IMR-90 (cell line): ENCODE measurements around the gene BUB1B. TPM values are rescaled to one million over a fixed set of nuclear protein-coding genes. Genes with fewer than 3 reads are reported as not detected.

ENCODE experiments used
- ATAC-seq: fragments of 200-7000 bp; cut with Tn5 transposase; 2 replicates; pipeline ENCODE4 v1.9.1; 2020; ENCODE audit warnings: low read depth, mild to moderate bottlenecking, moderate library complexity
- BruUV-seq: library from RNA; stranded (reverse); fragments of 400-500 nt; replicated peaks from 2 replicates; lab custom pipeline; 2021; lab: Mats Ljungman, UMichigan
- CTCF ChIA-PET: fragments of 300-600 bp; formaldehyde crosslinking; extraction: SDS; loops from one replicate; lab custom pipeline; 2021; ENCODE audit warnings: antibody characterized with exemption; lab: Yijun Ruan, JAX
- POLR2A ChIA-PET: fragments of 300-600 bp; sonication (Branson Sonifier 250); formaldehyde crosslinking; loops from one replicate; lab custom pipeline; 2022; ENCODE audit warnings: antibody characterized with exemption; ENCODE audit not compliant: unreplicated experiment; lab: Charles Lee
- DNase-seq: peaks from one replicate; pipeline ENCODE4 v3.0.0; 2013
- H2AFZ ChIP-seq: replicated peaks from 2 replicates; pipeline ENCODE3; 2013; ENCODE audit warnings: low read length, mild to moderate bottlenecking; ENCODE audit not compliant: poor library complexity
- H2AK5ac ChIP-seq: 2 replicates; pipeline ENCODE4 v1.6.1; 2013; ENCODE audit warnings: low read depth, low read length, inconsistent platforms
- H2AK9ac ChIP-seq: replicated peaks from 2 replicates; pipeline ENCODE3; 2013; ENCODE audit warnings: mild to moderate bottlenecking, low read depth, low read length, moderate library complexity; ENCODE audit not compliant: poor library complexity
- H2BK120ac ChIP-seq: 2 replicates; pipeline ENCODE4 v1.6.1; 2013; ENCODE audit warnings: low read depth, low read length, inconsistent platforms
- H2BK15ac ChIP-seq: 3 replicates; pipeline ENCODE4 v1.6.1; 2013; ENCODE audit warnings: low read depth, low read length, inconsistent platforms
- H2BK20ac ChIP-seq: 2 replicates; pipeline ENCODE4 v1.6.1; 2013; ENCODE audit warnings: low read depth, mild to moderate bottlenecking, inconsistent platforms, low read length, moderate library complexity
- H2BK5ac ChIP-seq: 2 replicates; pipeline ENCODE4 v1.6.1; 2013; ENCODE audit warnings: mild to moderate bottlenecking, low read depth, low read length, inconsistent platforms; ENCODE audit not compliant: poor library complexity, severe bottlenecking
- H3K14ac ChIP-seq: replicated peaks from 2 replicates; pipeline ENCODE4 v1.6.1; 2013; ENCODE audit warnings: low read depth, low read length, inconsistent platforms
- H3K18ac ChIP-seq: 2 replicates; pipeline ENCODE4 v1.6.1; 2013; ENCODE audit warnings: low read depth, low read length, control low read depth
- H3K23ac ChIP-seq: 2 replicates; pipeline ENCODE4 v1.6.1; 2013; ENCODE audit warnings: low read depth, low read length, inconsistent platforms
- H3K27ac ChIP-seq: 2 replicates; pipeline ENCODE4 v1.5.1; 2013; ENCODE audit warnings: mild to moderate bottlenecking, control low read depth, low read length; ENCODE audit not compliant: insufficient read depth
- H3K27me3 ChIP-seq: 2 replicates; pipeline ENCODE4 v1.6.1; 2013; ENCODE audit warnings: low read length; ENCODE audit not compliant: control insufficient read depth, insufficient read depth
- H3K36me3 ChIP-seq: 2 replicates; pipeline ENCODE4 v1.6.1; 2013; ENCODE audit warnings: low read length, mixed read lengths; ENCODE audit not compliant: control insufficient read depth, insufficient read depth
- H3K4ac ChIP-seq: 2 replicates; pipeline ENCODE4 v1.6.1; 2013; ENCODE audit warnings: low read depth, low read length, inconsistent platforms
- H3K4me1 ChIP-seq: 2 replicates; pipeline ENCODE4 v1.6.1; 2013; ENCODE audit warnings: low read length, mixed read lengths; ENCODE audit not compliant: control insufficient read depth, insufficient read depth
- H3K4me2 ChIP-seq: 2 replicates; pipeline ENCODE4 v1.6.1; 2013; ENCODE audit warnings: low read depth, mild to moderate bottlenecking, control low read depth, low read length, moderate library complexity
- H3K4me3 ChIP-seq: 2 replicates; pipeline ENCODE4 v1.5.1; 2013; ENCODE audit warnings: low read depth, mild to moderate bottlenecking, control low read depth, low read length, moderate library complexity; ENCODE audit not compliant: insufficient read depth
- H3K56ac ChIP-seq: 2 replicates; pipeline ENCODE4 v1.6.1; 2013; ENCODE audit warnings: low read length, inconsistent platforms; ENCODE audit not compliant: insufficient read depth; ENCODE audit errors: extremely low read depth
- H3K79me1 ChIP-seq, 2 experiments: 2 replicates each; pipeline ENCODE4 v1.6.1; 2013; ENCODE audit warnings: low read length in 2 of 2, inconsistent platforms in 1 of 2, low read depth in 1 of 2
- H3K9ac ChIP-seq: 2 replicates; pipeline ENCODE4 v1.6.1; 2013; ENCODE audit warnings: low read depth, low read length, control low read depth
- H3K9me1 ChIP-seq: 2 replicates; pipeline ENCODE4 v1.6.1; 2013; ENCODE audit warnings: low read length, inconsistent platforms; ENCODE audit not compliant: insufficient read depth
- H3K9me3 ChIP-seq: 2 replicates; pipeline ENCODE4 v1.6.1; 2013; ENCODE audit warnings: low read length; ENCODE audit not compliant: control insufficient read depth, insufficient read depth
- H4K20me1 ChIP-seq: 2 replicates; pipeline ENCODE4 v1.6.1; 2013; ENCODE audit warnings: low read length, inconsistent platforms; ENCODE audit not compliant: insufficient read depth
- H4K5ac ChIP-seq: 2 replicates; pipeline ENCODE4 v1.6.1; 2013; ENCODE audit warnings: mild to moderate bottlenecking, low read depth, low read length, control low read depth
- H4K8ac ChIP-seq, 2 experiments: 2 replicates each; pipeline ENCODE4 v1.6.1; 2013; ENCODE audit warnings: low read depth in 2 of 2, low read length in 2 of 2, control low read depth in 1 of 2, inconsistent platforms in 1 of 2
- H4K91ac ChIP-seq: 2 replicates; pipeline ENCODE4 v1.6.1; 2013; ENCODE audit warnings: low read depth, low read length, inconsistent platforms; ENCODE audit not compliant: insufficient read depth
- FOS ChIP-seq: fragments of 150-350 bp; IDR thresholded peaks from 2 replicates; pipeline ENCODE4 v1.6.1; 2016; ENCODE audit warnings: low read depth, low read length
- RAD21 ChIP-seq: IDR thresholded peaks from 2 replicates; pipeline ENCODE4 v1.6.1; 2012; ENCODE audit warnings: low read length, improper control_type of control experiment
- RCOR1 ChIP-seq: IDR thresholded peaks from 2 replicates; pipeline ENCODE4 v1.6.1; 2012; ENCODE audit warnings: mild to moderate bottlenecking, low read length, improper control_type of control experiment; ENCODE audit not compliant: insufficient replicate concordance
- WGBS, 2 experiments: methylation state at CpG; one replicate each; pipeline versions ENCODE4 v1.1.5 to v1.1.7; 2013; ENCODE audit warnings: missing lambda C conversion rate in 2 of 2; ENCODE audit not compliant: insufficient read length in 1 of 2; ENCODE audit errors: extremely low coverage in 2 of 2; 5-methylcytosine and 5-hydroxymethylcytosine counted together
- dilution Hi-C: fragments of 300-500 bp; cut with HindIII; formaldehyde crosslinking; loops from one replicate; pipeline ENCODE4 v1.14.3; 2018; ENCODE audit warnings: low sequenced_read_pairs; ENCODE audit not compliant: unreplicated experiment
- in situ Hi-C: fragments of 300-500 bp; cut with MboI; formaldehyde crosslinking; loops from 3 replicates; pipeline ENCODE4 v1.14.3; 2019; ENCODE audit warnings: low sequenced_read_pairs, inconsistent platforms, mixed read lengths
- intact Hi-C: fragments of 100-400 bp; cut with micrococcal nuclease; formaldehyde crosslinking; loops from 2 replicates; pipeline ENCODE4 v1.10.0; 2022
- polyA plus RNA-seq, 3 experiments: library from polyadenylated mRNA; depleted of rRNA; stranded (reverse); fragments of >200 nt; gene quantifications; 2 replicates each; pipeline ENCODE4 v1.2.3, GENCODE V29; 2012; ENCODE audit warnings: low replicate concordance in 1 of 3
- total RNA-seq: library from RNA; depleted of rRNA; stranded (reverse); fragments of >200 nt; gene quantifications from 2 replicates; pipeline ENCODE4 v1.2.3, GENCODE V29; 2012
- TF ChIP-seq, protein P1 (sequence below): fragments of 150-350 bp; IDR thresholded peaks from 2 replicates; pipeline ENCODE4 v1.6.1; 2016; ENCODE audit warnings: low read depth, mild to moderate bottlenecking, low read length, moderate library complexity, borderline replicate concordance

BUB1B gene
- total and polyA plus RNA-seq, 2 of the 4 experiments (the other 2 are of a cell fraction), result 15.6 to 24.7 TPM

DNA sequence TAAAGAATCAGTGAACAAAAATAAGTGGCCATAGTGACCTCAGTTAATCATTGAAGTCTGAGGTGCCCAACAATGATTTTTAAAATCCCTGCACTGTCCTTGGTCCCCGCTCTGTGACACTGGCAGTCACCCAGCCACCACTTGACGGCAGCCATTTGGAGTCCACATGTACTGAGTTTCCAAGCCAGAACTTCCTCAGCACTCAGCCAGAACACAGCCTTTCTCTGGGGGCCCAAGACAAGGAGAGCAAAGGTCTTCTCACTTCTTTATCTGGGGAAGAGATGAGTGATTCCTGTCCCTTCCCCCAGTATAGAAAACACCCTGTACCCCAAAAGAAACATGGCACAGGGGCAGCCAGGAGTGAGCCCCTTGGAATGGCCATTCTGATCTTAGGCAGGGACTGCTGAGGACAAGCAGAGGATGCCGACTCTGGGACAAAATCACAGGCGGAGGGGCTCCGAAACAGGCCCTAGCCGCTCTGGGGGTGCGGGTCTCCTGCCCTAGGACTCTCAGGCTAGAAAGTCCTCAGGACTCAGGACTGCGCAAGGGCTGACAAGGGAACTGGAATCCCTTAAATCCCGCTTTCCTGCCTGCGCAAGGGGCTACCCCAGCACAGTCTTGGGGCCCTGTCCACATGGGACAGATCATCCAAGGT is 90.7 kb downstream of the BUB1B start:
- WGBS, 2 experiments, result 76% methylated on average over 5 of the region's 10 CpGs; no CpG with 5 or more reads in 1 of the 2 experiments
- Histone ChIP-seq H3K9me3 (no peaks in the 10 kb centered on the region), H3K23ac (no peak overlapping the region), H3K4me3 (no peak overlapping the region), H2AFZ (no peak overlapping the region), H3K36me3 (no peaks in the 10 kb centered on the region), H3K4me2 (no peak overlapping the region), H3K79me1 (no peaks in the 10 kb centered on the region), H2BK15ac (no peak overlapping the region), H4K91ac (no peak overlapping the region), H3K4me1 (peaks cover 2% of the 10 kb centered on the region; the same call in 1 of the 2 replicates), H3K27ac (no peak overlapping the region), H3K4ac (no peak overlapping the region), H2BK120ac (no peak overlapping the region), H3K27me3 (peaks cover 59% of the 10 kb centered on the region), H2AK9ac (peak overlapping the region; percentile 36), H3K14ac (no peak overlapping the region), H4K8ac (no peak overlapping the region), H2BK5ac (no peak overlapping the region), H3K56ac (no peak overlapping the region), H4K5ac (no peak overlapping the region), H2AK5ac (no peak overlapping the region), H3K9me1 (no peaks in the 10 kb centered on the region; the same call in 1 of the 2 replicates), H2BK20ac (no peak overlapping the region), H4K20me1 (no peaks in the 10 kb centered on the region), H3K18ac (no peak overlapping the region), H3K9ac (no peak overlapping the region)
- in situ Hi-C loops (no loop called here), intact Hi-C loops (no loop called here), dilution Hi-C loops (no loop called here)
- BruUV-seq, result no TSS peak
- ChIA-PET POLR2A (no interaction called here), CTCF (no interaction called here)
- DNase-seq, result no peak
- TF ChIP-seq RCOR1 (no peak), RAD21 (no peak), FOS (no peak)
- TF ChIP-seq, protein P1, sequence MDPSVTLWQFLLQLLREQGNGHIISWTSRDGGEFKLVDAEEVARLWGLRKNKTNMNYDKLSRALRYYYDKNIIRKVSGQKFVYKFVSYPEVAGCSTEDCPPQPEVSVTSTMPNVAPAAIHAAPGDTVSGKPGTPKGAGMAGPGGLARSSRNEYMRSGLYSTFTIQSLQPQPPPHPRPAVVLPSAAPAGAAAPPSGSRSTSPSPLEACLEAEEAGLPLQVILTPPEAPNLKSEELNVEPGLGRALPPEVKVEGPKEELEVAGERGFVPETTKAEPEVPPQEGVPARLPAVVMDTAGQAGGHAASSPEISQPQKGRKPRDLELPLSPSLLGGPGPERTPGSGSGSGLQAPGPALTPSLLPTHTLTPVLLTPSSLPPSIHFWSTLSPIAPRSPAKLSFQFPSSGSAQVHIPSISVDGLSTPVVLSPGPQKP, result no peak
- ATAC-seq, result no peak
